ENCODE data around the gene KRTAP25-1. TPM values are rescaled to one million over a fixed set of nuclear protein-coding genes. Genes with fewer than 3 reads are reported as not detected.

KRTAP25-1 gene
- total RNA-seq, 1 experiment from 2014 or later = not detected

DNA sequence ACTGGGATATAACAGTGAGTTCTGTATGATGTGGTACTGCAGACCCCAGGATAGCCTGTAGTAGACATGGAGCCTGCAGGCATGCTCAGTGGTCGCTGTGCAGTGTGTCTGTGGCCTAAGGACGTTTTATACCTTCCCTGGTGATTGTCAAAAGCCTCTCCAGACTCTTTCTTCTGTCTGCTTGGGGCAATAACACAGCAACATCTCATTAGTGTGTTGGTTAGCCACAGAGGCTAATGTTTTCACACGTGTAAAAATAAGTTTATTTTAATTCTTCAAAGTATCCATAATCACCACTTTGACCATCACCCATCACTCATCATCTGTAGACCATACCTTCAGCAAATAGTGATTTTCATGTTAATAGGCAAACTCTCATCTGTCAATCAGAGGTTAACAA, 6.5 kb downstream of the KRTAP25-1 start, which contains the start of gene KRTAP24-1:
Gene KRTAP24-1 (minus strand): TSS at position 101 of the 400 bp plus-strand sequence. CDS start 18 bp downstream, at position 83.
- CTCF ChIA-PET = no interaction called here

DNA sequence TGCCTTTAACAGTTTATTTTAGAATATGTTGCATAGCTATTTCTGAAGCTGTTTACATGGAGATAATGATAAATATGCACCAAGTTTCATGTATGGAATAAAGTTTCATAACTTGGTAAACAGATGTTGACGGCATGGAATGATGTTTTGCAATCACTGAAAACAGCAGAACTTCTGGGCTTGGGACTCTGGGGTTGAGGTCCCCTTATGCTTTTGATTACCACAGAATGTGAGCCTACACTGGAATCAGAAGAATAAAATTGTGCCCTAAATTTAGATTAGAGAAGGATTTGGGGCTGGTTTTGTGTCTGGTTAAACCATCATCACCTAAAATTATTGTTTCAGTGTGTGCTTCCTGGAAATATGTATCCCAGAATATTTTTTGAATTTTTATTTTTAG, 17.7 kb downstream of the KRTAP25-1 start:
- no peaks in the 10 kb centered on the region for H3K36me3 ChIP-seq (ENCODE audit: control insufficient read depth, insufficient read depth, low read length)
- H3K27ac ChIP-seq (ENCODE audit: low read length) = no peak overlapping the region
- POLR2A ChIA-PET = no interaction called here
- ATAC-seq = no peak
- CTCF ChIA-PET = no interaction called here
- intact Hi-C loops (cut with micrococcal nuclease; ENCODE audit: unreplicated experiment) = no loop called here
- no peak for DNase-seq (ENCODE audit: low read depth, low spot score)
- H3K4me1 ChIP-seq (ENCODE audit: control insufficient read depth, insufficient read depth, low read length) = no peaks in the 10 kb centered on the region
- no peaks in the 10 kb centered on the region for H3K9me3 ChIP-seq (ENCODE audit: control insufficient read depth, insufficient read depth, low read depth, low read length)
- in situ Hi-C loops (cut with HindIII; ENCODE audit: low pct_unique_long_range_greater_than_20kb, low sequenced_read_pairs) = no loop called here
- H3K27me3 ChIP-seq (ENCODE audit: control insufficient read depth, insufficient read depth, low read length) = no peaks in the 10 kb centered on the region
- no TSS peak for BruUV-seq (replicated peaks)
- no peak overlapping the region for H3K4me3 ChIP-seq (ENCODE audit: low read depth in 2 of 2, low read length in 2 of 2)
- TF ChIP-seq POLR2AphosphoS5 (IDR thresholded peaks at IDR 0.05; ENCODE audit: low read depth, low read length) (no peak), SIN3A (IDR thresholded peaks at IDR 0.05; ENCODE audit: borderline replicate concordance, insufficient read depth, low read depth, low read length) (no peak), TCF7L2 (IDR thresholded peaks at IDR 0.05; ENCODE audit: low read depth, low read length) (no peak), CTCF (IDR thresholded peaks at IDR 0.05) (no peak)
- TF ChIP-seq, protein P1, sequence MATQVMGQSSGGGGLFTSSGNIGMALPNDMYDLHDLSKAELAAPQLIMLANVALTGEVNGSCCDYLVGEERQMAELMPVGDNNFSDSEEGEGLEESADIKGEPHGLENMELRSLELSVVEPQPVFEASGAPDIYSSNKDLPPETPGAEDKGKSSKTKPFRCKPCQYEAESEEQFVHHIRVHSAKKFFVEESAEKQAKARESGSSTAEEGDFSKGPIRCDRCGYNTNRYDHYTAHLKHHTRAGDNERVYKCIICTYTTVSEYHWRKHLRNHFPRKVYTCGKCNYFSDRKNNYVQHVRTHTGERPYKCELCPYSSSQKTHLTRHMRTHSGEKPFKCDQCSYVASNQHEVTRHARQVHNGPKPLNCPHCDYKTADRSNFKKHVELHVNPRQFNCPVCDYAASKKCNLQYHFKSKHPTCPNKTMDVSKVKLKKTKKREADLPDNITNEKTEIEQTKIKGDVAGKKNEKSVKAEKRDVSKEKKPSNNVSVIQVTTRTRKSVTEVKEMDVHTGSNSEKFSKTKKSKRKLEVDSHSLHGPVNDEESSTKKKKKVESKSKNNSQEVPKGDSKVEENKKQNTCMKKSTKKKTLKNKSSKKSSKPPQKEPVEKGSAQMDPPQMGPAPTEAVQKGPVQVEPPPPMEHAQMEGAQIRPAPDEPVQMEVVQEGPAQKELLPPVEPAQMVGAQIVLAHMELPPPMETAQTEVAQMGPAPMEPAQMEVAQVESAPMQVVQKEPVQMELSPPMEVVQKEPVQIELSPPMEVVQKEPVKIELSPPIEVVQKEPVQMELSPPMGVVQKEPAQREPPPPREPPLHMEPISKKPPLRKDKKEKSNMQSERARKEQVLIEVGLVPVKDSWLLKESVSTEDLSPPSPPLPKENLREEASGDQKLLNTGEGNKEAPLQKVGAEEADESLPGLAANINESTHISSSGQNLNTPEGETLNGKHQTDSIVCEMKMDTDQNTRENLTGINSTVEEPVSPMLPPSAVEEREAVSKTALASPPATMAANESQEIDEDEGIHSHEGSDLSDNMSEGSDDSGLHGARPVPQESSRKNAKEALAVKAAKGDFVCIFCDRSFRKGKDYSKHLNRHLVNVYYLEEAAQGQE (IDR thresholded peaks at IDR 0.05; ENCODE audit: insufficient read depth in 1 of 2, low read depth in 2 of 2, low read length in 1 of 2) = no peak

More for the DNA sequence above, 6.5 kb downstream of the KRTAP25-1 start, which contains the start of gene KRTAP24-1:
- no TSS peak for BruUV-seq (replicated peaks)
- Histone ChIP-seq H3K27me3 (ENCODE audit: control insufficient read depth, insufficient read depth, low read length) (no peaks in the 10 kb centered on the region), H3K36me3 (ENCODE audit: control insufficient read depth, insufficient read depth, low read length) (no peaks in the 10 kb centered on the region), H3K4me3 (ENCODE audit: low read depth in 2 of 2, low read length in 2 of 2) (no peak within 1 kb of the TSS), H3K27ac (ENCODE audit: low read length) (no peak within 1 kb of the TSS), H3K9me3 (ENCODE audit: control insufficient read depth, insufficient read depth, low read depth, low read length) (no peaks in the 10 kb centered on the region), H3K4me1 (ENCODE audit: control insufficient read depth, insufficient read depth, low read length) (no peaks in the 10 kb centered on the region)
- POLR2A ChIA-PET = no interaction called here
- no peak for TF ChIP-seq POLR2AphosphoS5 (IDR thresholded peaks at IDR 0.05; ENCODE audit: low read depth, low read length)
- TF ChIP-seq, protein P1 (IDR thresholded peaks at IDR 0.05; ENCODE audit: insufficient read depth in 1 of 2, low read depth in 2 of 2, low read length in 1 of 2) = no peak
- no peak for TF ChIP-seq CTCF (IDR thresholded peaks at IDR 0.05)
- TF ChIP-seq TCF7L2 (IDR thresholded peaks at IDR 0.05; ENCODE audit: low read depth, low read length) = no peak
- no peak for TF ChIP-seq SIN3A (IDR thresholded peaks at IDR 0.05; ENCODE audit: borderline replicate concordance, insufficient read depth, low read depth, low read length)
- ATAC-seq (no peak), DNase-seq (ENCODE audit: low read depth, low spot score) (no peak)
- intact Hi-C loops (cut with micrococcal nuclease; ENCODE audit: unreplicated experiment) (no loop called here), in situ Hi-C loops (cut with HindIII; ENCODE audit: low pct_unique_long_range_greater_than_20kb, low sequenced_read_pairs) (no loop called here)

Data from Panc1 (cell line).